DMS153 treated with DMSO at 0.1 percent for 48 hours (cell line): ENCODE measurements around the gene GMIP.

Source experiments
- DNase-seq: peaks from one replicate; lab custom pipeline; 2025; ENCODE audit not compliant: unreplicated experiment; lab: John Stamatoyannopoulos, UW

GMIP gene

GRCh38 chr19:19659646-19660245, 16.3 kb upstream of the GMIP start:
- no peak for DNase-seq

GRCh38 chr19:19657397-19657783, 13.9 kb upstream of the GMIP start:
- DNase-seq: no peak

- DNase-seq: no peak
These were observed 13.3 kb upstream of the GMIP start for GRCh38 chr19:19656451-19657396.

- DNase-seq: no peak
These were observed 12.3 kb upstream of the GMIP start for GRCh38 chr19:19655641-19656343.

GRCh38 chr19:19655051-19655594, 11.7 kb upstream of the GMIP start:
- DNase-seq: no peak

GRCh38 chr19:19654441-19654840, 11.0 kb upstream of the GMIP start:
- DNase-seq: no peak

- no peak for DNase-seq
These were observed 10.2 kb upstream of the GMIP start for GRCh38 chr19:19653597-19654147.

- no peak for DNase-seq
These were observed 9.2 kb upstream of the GMIP start for GRCh38 chr19:19652482-19653295.

GRCh38 chr19:19651076-19651475, 7.6 kb upstream of the GMIP start:
- no peak for DNase-seq

GRCh38 chr19:19650331-19650730, 6.9 kb upstream of the GMIP start:
- DNase-seq: no peak

- no peak for DNase-seq
These were observed 6.1 kb upstream of the GMIP start for GRCh38 chr19:19649580-19649995.

- no peak for DNase-seq
These were observed 5.7 kb upstream of the GMIP start for GRCh38 chr19:19649155-19649554.

GRCh38 chr19:19647037-19647835, 3.8 kb upstream of the GMIP start:
- DNase-seq: no peak

GRCh38 chr19:19645233-19645870, 1.9 kb upstream of the GMIP start:
- no peak for DNase-seq

GRCh38 chr19:19644054-19644388, 564 bp upstream of the GMIP start:
- DNase-seq: no peak

- no peak for DNase-seq
These were observed 825 bp downstream of the GMIP start for GRCh38 chr19:19642506-19643157.

GRCh38 chr19:19637523-19638251, 5.8 kb downstream of the GMIP start:
- no peak for DNase-seq

- DNase-seq: no peak
These were observed 6.3 kb downstream of the GMIP start for GRCh38 chr19:19637186-19637522.
